AML-193 (cell line): ENCODE results near the gene OR8B12.
"Not testable (repeated sequence)": the region's sequence is repeated elsewhere in the genome, so short reads cannot be mapped to it uniquely, and the experiment has no call there.

ENCODE experiments used
- DNase-seq, 2 experiments: peaks; one replicate each; lab custom pipeline; 2025; lab: John Stamatoyannopoulos, UW

The OR8B12 gene

DNA sequence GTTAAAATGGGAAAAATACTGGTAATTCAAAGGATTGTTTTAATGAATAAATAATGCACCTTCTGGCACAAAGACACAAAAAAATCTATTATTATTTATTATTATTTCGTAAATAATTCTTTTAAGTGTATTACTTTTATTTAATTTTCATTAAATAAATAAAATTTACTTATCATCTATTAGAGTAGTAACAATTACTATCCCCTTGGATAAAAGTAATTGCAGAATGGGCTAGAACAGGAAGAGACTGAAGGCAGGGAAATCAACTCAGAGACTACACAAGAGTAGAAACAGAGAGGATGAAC, 23.0 kb downstream of the OR8B12 start:
- DNase-seq = no peak

DNA sequence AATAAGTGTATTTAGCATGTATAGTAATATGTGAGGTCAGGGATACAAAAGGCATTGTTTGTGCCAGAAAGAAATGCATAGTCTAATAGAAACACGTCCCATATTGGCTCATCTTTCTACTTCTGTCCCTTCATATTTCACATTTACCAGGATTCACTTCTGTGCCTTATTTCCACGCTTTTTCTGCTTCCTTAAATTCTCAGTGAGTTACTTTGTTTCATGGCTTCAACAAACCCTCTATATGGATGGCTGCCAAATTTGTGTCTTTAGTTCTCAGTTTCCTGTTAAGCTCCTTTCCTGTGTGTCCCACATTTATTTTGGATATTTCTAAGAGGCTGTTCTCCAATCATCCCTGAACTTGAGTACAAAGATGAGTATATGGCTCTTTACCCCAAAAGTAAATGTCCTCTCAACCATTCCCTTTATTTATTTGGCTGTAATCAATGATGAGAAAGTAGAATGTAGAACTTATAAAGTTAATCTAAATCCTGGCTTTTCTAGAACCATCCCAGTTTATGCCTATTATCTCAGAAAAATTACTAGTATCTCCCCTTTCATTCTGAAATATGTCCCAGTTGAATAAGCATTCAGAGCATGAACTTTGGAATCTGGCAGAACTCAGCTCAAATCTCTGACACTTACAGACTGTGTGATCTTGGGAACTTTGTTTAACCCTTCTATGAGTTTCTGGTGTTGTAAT, 23.5 kb downstream of the OR8B12 start:
- DNase-seq = no peak

DNA sequence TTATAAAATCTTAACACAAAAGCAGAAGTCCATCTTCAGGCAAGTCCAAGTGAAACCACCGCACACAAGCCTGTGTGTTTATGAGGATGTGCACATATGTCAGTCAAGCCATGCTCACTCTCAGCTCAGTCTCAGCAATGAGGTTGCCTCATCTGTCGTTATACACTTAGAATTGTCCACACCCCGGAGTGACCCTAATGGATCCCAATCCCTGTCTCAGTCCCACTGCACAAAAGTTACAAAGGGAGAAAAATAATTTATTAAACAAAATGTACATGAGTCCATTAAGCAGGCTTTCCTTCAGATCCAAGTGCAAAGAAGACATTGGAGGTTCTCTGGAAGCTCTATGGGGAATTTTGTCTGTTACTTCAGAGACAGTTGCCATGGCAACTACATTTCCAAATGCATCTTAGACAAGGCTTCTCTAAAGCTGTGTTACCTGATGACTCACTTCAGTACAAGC, 24.4 kb downstream of the OR8B12 start:
- no peak for DNase-seq

DNA sequence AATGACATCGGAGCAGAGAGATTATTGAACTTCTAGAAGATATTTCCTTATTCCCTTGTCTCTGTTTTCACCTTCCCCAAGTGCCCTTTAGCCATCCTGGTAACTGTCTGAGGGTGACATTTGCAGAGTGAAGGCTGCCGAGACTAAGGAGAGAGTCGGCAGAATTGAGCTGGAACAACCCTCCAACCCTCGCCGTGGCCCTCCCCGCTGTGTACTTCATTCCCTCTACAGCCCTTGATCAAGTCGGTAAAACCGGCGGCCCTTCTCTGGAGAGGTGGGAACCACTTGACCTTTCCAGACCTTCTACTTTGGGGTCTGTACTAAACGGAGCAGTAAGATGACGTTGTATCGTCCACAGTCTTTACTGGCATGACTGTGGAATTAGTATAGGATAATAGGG, 26.1 kb downstream of the OR8B12 start:
- DNase-seq = no peak

DNA sequence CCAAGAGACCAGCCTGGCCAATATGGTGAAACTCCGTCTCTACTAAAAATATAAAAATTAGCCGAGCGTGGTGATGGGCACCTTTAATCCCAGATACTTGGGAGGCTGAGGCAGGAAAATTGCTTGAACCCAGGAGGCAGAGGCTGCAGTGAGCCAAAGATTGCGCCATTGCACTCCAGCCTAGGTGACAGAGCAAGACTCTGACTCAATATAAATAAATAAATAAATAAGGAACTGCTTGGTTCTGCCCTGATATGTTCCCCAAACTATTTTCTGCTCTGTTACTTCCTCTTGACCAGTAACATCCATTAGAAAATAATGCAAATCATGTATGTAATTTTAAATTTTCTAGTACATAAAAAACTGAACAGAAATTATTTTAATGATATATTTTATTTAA, 28.8 kb downstream of the OR8B12 start:
- DNase-seq = not testable (repeated sequence)

DNA sequence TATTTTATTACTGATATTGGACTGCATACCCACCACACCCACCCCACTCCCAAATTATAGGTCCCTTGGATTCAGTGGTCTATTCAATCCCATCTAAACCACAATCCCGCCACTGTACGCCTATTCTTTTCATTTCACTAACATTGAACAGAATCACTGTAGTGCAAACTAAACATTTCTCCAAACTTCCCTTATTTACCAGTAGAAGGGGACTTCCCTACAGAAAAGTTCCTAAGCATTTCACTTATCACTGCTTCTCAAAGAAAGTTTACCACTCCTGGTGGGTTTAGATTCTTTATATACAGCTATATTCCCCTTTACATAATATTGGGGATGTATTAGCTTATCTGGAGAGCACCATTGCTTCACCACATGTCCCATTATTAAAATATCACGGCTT, 29.3 kb downstream of the OR8B12 start:
- DNase-seq = no peak

DNA sequence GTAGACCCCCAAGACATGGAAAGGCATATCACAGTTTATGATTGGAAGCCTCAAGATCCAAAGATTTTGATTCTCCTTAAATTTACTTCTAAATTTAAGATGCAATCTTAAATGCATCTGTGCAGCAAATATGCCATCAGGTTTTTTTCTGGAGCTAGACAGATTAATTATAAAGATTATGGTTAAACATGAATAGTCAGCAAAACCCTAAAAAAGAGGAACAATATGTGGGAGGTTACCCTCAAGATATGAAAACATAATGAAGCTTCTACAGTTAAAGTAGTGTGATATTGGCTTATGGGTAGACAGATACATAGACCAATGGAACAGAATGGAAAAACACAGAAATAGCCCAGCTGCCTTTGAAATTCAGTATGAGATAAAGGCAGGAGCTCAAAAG, 31.7 kb downstream of the OR8B12 start:
- no peak for DNase-seq

DNA sequence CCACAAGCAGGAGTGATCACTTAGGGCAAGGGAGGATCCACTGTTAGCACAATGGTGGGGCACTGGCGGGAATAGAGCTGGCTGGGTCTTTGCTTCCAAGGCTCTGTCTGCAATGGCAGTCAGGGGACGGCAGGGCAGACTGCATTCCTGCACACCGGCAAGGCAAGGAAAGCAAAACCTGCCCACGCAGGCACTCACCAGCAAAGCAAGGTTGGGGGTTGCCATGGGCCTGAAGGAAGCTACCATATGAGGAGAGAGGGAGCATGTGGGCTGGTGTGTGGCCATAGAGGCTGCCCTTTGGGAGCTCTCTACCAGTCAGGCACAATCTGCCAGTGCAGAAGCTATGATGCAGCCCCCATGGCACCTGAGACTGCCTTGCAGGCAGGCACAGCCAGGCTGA, 33.2 kb downstream of the OR8B12 start:
- DNase-seq = no peak

DNA sequence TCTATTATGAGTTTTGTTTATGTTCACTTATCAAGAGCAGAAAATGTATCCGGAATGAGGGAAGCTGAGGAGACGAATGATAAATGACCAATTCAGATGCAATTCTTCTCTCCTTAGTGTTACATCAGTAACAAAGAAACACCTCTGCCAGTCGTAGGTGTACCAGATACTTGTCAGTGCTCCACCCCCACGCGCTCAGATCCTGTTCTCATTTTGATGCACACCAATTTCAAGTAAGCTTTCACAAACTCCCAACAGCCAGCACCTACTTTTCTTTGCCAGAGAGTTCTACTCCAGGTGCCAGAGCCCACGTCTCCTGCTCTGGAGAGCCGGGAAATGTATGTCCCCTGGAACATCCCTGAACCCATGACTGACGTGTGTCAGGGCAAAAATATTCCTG, 43.7 kb downstream of the OR8B12 start:
- no peak for DNase-seq

DNA sequence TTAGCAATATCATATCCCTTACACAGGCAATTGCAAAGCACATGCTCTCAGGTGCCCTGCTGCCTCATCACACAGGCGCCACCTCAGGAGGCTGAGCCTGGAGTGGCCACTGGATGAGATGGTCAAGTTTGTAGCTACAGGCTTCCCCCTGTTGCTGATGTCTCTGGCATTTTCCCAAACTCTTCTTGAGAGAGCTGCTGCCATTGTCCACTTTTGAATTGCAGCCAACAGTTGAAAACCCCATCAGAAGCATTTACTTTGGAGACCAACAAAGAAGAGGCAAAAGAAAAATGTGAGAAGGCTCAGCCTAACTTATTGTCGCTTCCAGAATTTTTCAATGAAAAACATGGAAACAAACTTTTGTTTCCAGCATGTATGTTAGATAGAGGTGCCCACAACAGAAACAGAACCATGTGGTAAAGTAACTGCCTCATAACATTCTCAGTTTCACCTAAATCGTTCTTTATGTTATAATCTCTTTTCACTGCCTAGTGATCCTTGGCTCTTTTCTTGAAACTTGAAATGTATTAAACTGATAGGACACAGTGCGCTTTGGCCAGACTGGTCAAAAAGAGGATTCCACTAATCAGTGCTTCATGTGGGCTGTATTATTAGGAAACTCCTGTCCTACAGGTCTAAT, 50.3 kb downstream of the OR8B12 start:
- DNase-seq = no peak
